ENCODE measurements around the gene ARHGAP4. TPM values are rescaled to one million over a fixed set of nuclear protein-coding genes. Genes with fewer than 3 reads are reported as not detected.

Gene ARHGAP4
- total and polyA plus RNA-seq, 2 donors (not counting 3 experiments of a cell fraction or from before 2014, with no cell fraction given) = 20.9 to 33.3 TPM

- no TSS peak for BruUV-seq (replicated peaks)
- FAIRE-seq (no peak), DNase-seq (ENCODE audit: low read depth, low spot score) (no peak)
- no peaks in the 10 kb centered on the region for H3K9me1 ChIP-seq (replicated peaks; ENCODE audit: control insufficient read depth, extremely low read depth, insufficient read depth, low read length)
- dilution Hi-C loops (cut with MboI; ENCODE audit: extremely low pct_ligation_motif_present, low sequenced_read_pairs) = no loop called here
- no peak overlapping the region for H3K9ac ChIP-seq (replicated peaks; ENCODE audit: extremely low read depth, insufficient read depth, low read length)
- no peak overlapping the region for H3K4me2 ChIP-seq (ENCODE audit: insufficient read depth, low read length)
- CTCF ChIA-PET = no interaction called here
- intact Hi-C loops (cut with micrococcal nuclease) = loop anchor here (10.0 kb wide), 1 partner anchor 74 kb away; no protein-coding TSS in a partner anchor
- peaks cover 22 to 26% of the 10 kb centered on the region in 2 experiments for H3K27me3 ChIP-seq (ENCODE audit: control insufficient read depth in 2 of 2, insufficient read depth in 2 of 2, low read length in 2 of 2)
- H3K9me3 ChIP-seq (replicated peaks; ENCODE audit: control insufficient read depth, insufficient read depth, low read length) = no peaks in the 10 kb centered on the region
- POLR2A ChIA-PET = no interaction called here
- no peak overlapping the region for H3K27ac ChIP-seq (ENCODE audit: insufficient read depth, low read depth, low read length)
- TF ChIP-seq GATA2 (IDR thresholded peaks at IDR 0.05; ENCODE audit: insufficient read depth, insufficient read length, low read depth, low read length) (no peak), MAX (IDR thresholded peaks at IDR 0.05; ENCODE audit: insufficient read depth, insufficient read length) (no peak), CTCF (IDR thresholded peaks at IDR 0.05; ENCODE audit: extremely low read depth in 1 of 2, insufficient read depth in 1 of 2, low read depth in 1 of 2, low read length in 2 of 2) (no peak), FOS (IDR thresholded peaks at IDR 0.05; ENCODE audit: borderline replicate concordance, insufficient read depth, low read length) (no peak), EZH2 (IDR thresholded peaks at IDR 0.05; ENCODE audit: borderline replicate concordance, low read depth, low read length, severe bottlenecking) (no peak), JUN (IDR thresholded peaks at IDR 0.05; ENCODE audit: borderline replicate concordance, insufficient read depth, insufficient read length, low read depth) (no peak)
- no peaks in the 10 kb centered on the region for H4K20me1 ChIP-seq (replicated peaks; ENCODE audit: control insufficient read depth, extremely low read depth, insufficient read depth, low read length)
- H3K4me1 ChIP-seq (ENCODE audit: control insufficient read depth, extremely low read depth, insufficient read depth, low read length) = no peaks in the 10 kb centered on the region
- H3K4me3 ChIP-seq (replicated peaks in 1 of 3; ENCODE audit: insufficient read depth in 1 of 3, low read depth in 1 of 3, low read length in 3 of 3) = no peak overlapping the region
- H3K36me3 ChIP-seq (ENCODE audit: control insufficient read depth in 2 of 2, extremely low read depth in 1 of 2, insufficient read depth in 2 of 2, low read length in 2 of 2) = no peaks in the 10 kb centered on the region
- no peaks in the 10 kb centered on the region for H3K79me2 ChIP-seq (ENCODE audit: control insufficient read depth, insufficient read depth, low read length)
- H2AFZ ChIP-seq (ENCODE audit: low read depth, low read length) = no peak overlapping the region
Observed at GRCh38 chrX:153889123-153889522, 36.9 kb downstream of the ARHGAP4 start.

Measured in endothelial cell of umbilical vein (primary cell).